ENCODE results near the gene PNPLA3.

PNPLA3 gene

DNA sequence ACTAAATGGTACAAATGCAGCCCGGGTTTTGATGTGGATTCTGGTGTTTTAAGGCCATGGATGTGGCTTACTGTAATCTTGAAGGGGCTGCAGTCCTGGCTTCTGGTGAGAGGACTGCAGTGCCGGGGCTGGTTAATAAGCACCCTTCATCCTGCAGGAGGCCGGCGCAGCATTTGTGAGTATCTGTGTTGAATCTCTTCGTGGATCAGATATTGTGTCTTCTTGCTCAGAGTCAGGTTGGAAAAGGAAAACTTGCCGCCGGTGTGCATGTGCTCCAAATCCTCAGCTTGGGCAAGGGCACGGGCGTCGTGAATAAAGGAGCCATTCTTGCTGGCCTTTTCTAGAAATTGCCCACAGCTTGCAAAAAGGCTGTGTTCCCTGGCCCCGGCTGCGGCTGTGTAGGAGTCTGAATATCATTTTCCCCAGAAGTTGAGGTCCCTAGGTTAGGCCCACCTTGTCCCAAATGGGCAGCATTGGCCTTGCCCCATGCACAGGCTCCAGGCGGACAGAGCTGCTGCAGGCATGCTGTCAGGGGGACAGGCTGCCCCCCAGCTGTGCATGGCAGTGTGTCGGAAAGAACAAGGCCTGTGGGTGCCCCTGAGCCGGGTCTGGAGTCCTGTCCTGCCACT lies 71.6 kb downstream of the PNPLA3 start:
- no peak for DNase-seq

- DNase-seq = no peak
Observed at GRCh38 chr22:43995798-43996169, 72.2 kb downstream of the PNPLA3 start.

DNA sequence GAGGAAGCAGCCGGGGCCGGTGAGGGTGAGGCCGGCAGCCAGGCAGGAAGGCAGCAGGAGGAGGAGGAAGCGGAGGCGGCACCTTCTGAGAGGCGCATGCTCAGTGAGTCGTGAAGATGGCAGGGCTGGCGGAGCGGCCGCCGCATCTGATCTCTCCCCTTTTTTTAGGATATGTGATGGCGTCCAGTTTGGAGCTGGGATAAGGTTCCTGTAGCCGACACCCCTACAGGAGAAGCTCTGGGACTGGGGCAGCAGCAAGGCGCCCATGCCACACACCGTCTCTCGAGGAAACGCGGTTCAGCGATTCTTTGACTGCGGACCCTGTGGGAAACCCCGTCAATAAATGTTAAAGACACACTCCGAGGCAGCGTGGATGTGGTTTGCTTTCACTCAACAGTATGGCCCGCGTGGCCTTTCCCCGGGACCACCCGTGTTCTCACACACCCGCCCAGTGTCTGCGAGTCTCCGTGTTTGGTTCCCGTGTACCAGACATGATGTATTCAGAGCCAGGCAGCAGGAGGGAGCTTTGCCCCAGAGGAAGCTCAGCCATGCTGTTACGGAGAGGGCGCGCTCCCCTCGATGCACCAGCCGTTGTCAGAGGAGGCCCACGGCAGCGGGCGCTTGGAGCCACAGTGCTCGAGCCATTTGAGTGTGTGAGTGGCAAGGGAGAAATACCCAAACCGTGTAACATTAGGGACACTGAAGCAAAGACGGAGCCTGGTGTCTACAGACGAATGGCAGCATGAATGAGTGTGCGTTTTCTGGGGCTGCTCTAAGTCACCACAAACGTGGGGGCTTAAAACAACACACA lies 72.8 kb downstream of the PNPLA3 start:
- DNase-seq = no peak

GRCh38 chr22:43996981-43997265 lies 73.3 kb downstream of the PNPLA3 start:
- DNase-seq = no peak

All from NCI-H510A treated with DMSO at 0.1 percent for 48 hours (cell line).